Parathyroid adenoma (tissue), 2 donors: ENCODE results near the gene CLDN19.
A peak's percentile ranks its signal among the peaks of the same experiment; 100 is the strongest.

Experiments
- H2AFZ ChIP-seq: fragments of 300-600 bp; sonication (generic); one replicate; pipeline ENCODE4 v1.7.0; 2017; ENCODE audit warnings: antibody characterized with exemption, mild to moderate bottlenecking
- H3K27ac ChIP-seq: fragments of 300-600 bp; sonication (generic); one replicate; pipeline ENCODE4 v1.7.0; 2017
- H3K27me3 ChIP-seq: fragments of 300-600 bp; sonication (generic); one replicate; pipeline ENCODE4 v1.7.0; 2017; ENCODE audit warnings: low read length; ENCODE audit not compliant: control insufficient read depth, insufficient read depth
- H3K36me3 ChIP-seq: fragments of 300-600 bp; sonication (generic); one replicate; pipeline ENCODE4 v1.7.0; 2017; ENCODE audit warnings: low read length; ENCODE audit not compliant: control insufficient read depth, insufficient read depth
- H3K4me1 ChIP-seq: fragments of 300-600 bp; sonication (generic); one replicate; pipeline ENCODE4 v1.7.0; 2017; ENCODE audit warnings: control low read depth
- H3K4me2 ChIP-seq: fragments of 300-600 bp; sonication (generic); one replicate; pipeline ENCODE4 v1.7.0; 2017; ENCODE audit warnings: low read length
- H3K4me3 ChIP-seq: fragments of 300-600 bp; sonication (generic); one replicate; pipeline ENCODE4 v1.7.0; 2017; ENCODE audit warnings: low read depth, low read length
- H3K79me2 ChIP-seq: fragments of 300-600 bp; sonication (generic); one replicate; pipeline ENCODE4 v1.7.0; 2017; ENCODE audit warnings: control low read depth
- H3K9ac ChIP-seq: fragments of 300-600 bp; sonication (generic); one replicate; pipeline ENCODE4 v1.7.0; 2017; ENCODE audit warnings: mild to moderate bottlenecking
- H3K9me3 ChIP-seq: fragments of 300-600 bp; sonication (generic); one replicate; pipeline ENCODE4 v1.7.0; 2017; ENCODE audit warnings: low read length; ENCODE audit not compliant: control insufficient read depth
- CTCF ChIP-seq: fragments of 300-600 bp; sonication (generic); IDR thresholded peaks from one replicate; pipeline ENCODE4 v1.7.0; 2017; ENCODE audit warnings: antibody characterized with exemption, mild to moderate bottlenecking
- donor health status: primary hyperparathyroidism.

CLDN19 gene

GRCh38 chr1:42691157-42691498 is 48.9 kb downstream of the CLDN19 start:
- peaks cover 20% of the 10 kb centered on the region for H3K79me2 ChIP-seq
- no peak overlapping the region for H3K27ac ChIP-seq
- no peaks in the 10 kb centered on the region for H3K27me3 ChIP-seq
- H2AFZ ChIP-seq: no peak overlapping the region
- TF ChIP-seq CTCF: no peak
- no peak overlapping the region for H3K4me3 ChIP-seq
- no peak overlapping the region for H3K4me2 ChIP-seq
- H3K9me3 ChIP-seq: no peaks in the 10 kb centered on the region
- no peaks in the 10 kb centered on the region for H3K4me1 ChIP-seq
- no peaks in the 10 kb centered on the region for H3K36me3 ChIP-seq
- no peak overlapping the region for H3K9ac ChIP-seq

GRCh38 chr1:42690477-42691156 is 49.4 kb downstream of the CLDN19 start:
- H3K27ac ChIP-seq: no peak overlapping the region
- H3K4me1 ChIP-seq: no peaks in the 10 kb centered on the region
- peaks cover 23% of the 10 kb centered on the region for H3K79me2 ChIP-seq
- H3K4me3 ChIP-seq: no peak overlapping the region
- H2AFZ ChIP-seq: no peak overlapping the region
- H3K4me2 ChIP-seq: no peak overlapping the region
- H3K27me3 ChIP-seq: no peaks in the 10 kb centered on the region
- H3K9me3 ChIP-seq: no peaks in the 10 kb centered on the region
- no peak for TF ChIP-seq CTCF
- no peak overlapping the region for H3K9ac ChIP-seq
- no peaks in the 10 kb centered on the region for H3K36me3 ChIP-seq

- Histone ChIP-seq H3K27ac (no peak overlapping the region), H3K27me3 (no peaks in the 10 kb centered on the region), H3K4me1 (peaks cover under 1% of the 10 kb centered on the region), H3K9me3 (no peaks in the 10 kb centered on the region), H2AFZ (no peak overlapping the region), H3K9ac (no peak overlapping the region), H3K36me3 (no peaks in the 10 kb centered on the region), H3K4me2 (no peak overlapping the region), H3K79me2 (peaks cover 29% of the 10 kb centered on the region), H3K4me3 (no peak overlapping the region)
- no peak for TF ChIP-seq CTCF
These were observed 50.1 kb downstream of the CLDN19 start for GRCh38 chr1:42689912-42690311.

- Histone ChIP-seq H3K4me3 (no peak overlapping the region), H3K27ac (no peak overlapping the region), H3K4me2 (no peak overlapping the region), H3K9me3 (no peaks in the 10 kb centered on the region), H3K27me3 (no peaks in the 10 kb centered on the region), H3K4me1 (peaks cover 8% of the 10 kb centered on the region), H3K36me3 (no peaks in the 10 kb centered on the region), H3K79me2 (peaks cover 43% of the 10 kb centered on the region), H3K9ac (no peak overlapping the region), H2AFZ (no peak overlapping the region)
- TF ChIP-seq CTCF: no peak
These were observed 53.6 kb downstream of the CLDN19 start for GRCh38 chr1:42686418-42686817.

GRCh38 chr1:42684139-42684538 is 55.9 kb downstream of the CLDN19 start:
- no peak for TF ChIP-seq CTCF
- H3K36me3 ChIP-seq: no peaks in the 10 kb centered on the region
- peak overlapping the region; percentile 79 for H3K4me2 ChIP-seq
- no peak overlapping the region for H3K27ac ChIP-seq
- H3K27me3 ChIP-seq: no peaks in the 10 kb centered on the region
- H2AFZ ChIP-seq: no peak overlapping the region
- peak overlapping the region; percentile 63 for H3K4me3 ChIP-seq
- peaks cover 8% of the 10 kb centered on the region for H3K4me1 ChIP-seq
- no peaks in the 10 kb centered on the region for H3K9me3 ChIP-seq
- no peak overlapping the region for H3K9ac ChIP-seq
- H3K79me2 ChIP-seq: peaks cover 42% of the 10 kb centered on the region
